ENCODE results near the gene EGLN2. TPM values are rescaled to one million over a fixed set of nuclear protein-coding genes. Genes with fewer than 3 reads are reported as not detected.
"Not testable (repeated sequence)": the region's sequence is repeated elsewhere in the genome, so short reads cannot be mapped to it uniquely, and the experiment has no call there.

EGLN2 gene
- total RNA-seq, 1 donor from 2014 or later, result 65.5 TPM

DNA sequence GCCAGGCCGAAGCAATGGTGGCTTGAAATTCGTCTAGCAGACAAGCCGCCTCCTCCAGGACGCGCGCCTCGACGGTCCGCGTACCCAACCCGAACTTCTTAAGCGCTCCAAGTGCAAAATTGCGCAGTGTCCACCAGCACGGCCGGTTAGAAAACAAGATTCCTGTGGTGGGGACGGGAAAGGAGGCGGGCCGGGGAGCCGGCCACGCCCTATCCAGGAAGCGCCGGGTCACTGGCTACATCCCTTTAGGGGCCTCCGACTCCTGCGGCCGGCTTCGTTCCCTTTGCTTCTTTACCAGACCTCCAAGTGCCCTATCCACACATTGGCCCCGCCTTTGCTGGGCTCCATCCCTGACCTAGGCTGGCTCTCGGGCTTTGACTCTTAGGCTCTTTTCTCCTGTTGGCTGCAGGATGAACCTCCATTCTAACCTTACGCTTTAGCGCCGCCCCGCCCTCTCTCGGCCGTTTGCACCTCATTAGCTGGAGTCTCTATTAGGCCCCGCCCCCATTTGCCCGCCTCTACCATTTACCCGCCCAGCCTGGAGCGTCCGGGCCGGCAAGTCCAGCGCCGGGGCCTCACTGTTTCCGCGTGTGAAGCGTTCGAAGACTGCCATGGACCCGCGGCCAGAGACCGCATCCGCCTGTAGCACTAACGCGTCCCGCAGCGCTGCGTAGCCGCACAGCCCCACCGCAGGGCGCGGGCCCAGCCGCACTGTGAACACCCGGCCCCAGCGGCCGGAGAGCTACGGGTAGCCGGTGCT, 11.8 kb downstream of the EGLN2 start:
- intact Hi-C loops (cut with micrococcal nuclease), result not testable (repeated sequence)
- ATAC-seq, result peak; percentile 89

DNA sequence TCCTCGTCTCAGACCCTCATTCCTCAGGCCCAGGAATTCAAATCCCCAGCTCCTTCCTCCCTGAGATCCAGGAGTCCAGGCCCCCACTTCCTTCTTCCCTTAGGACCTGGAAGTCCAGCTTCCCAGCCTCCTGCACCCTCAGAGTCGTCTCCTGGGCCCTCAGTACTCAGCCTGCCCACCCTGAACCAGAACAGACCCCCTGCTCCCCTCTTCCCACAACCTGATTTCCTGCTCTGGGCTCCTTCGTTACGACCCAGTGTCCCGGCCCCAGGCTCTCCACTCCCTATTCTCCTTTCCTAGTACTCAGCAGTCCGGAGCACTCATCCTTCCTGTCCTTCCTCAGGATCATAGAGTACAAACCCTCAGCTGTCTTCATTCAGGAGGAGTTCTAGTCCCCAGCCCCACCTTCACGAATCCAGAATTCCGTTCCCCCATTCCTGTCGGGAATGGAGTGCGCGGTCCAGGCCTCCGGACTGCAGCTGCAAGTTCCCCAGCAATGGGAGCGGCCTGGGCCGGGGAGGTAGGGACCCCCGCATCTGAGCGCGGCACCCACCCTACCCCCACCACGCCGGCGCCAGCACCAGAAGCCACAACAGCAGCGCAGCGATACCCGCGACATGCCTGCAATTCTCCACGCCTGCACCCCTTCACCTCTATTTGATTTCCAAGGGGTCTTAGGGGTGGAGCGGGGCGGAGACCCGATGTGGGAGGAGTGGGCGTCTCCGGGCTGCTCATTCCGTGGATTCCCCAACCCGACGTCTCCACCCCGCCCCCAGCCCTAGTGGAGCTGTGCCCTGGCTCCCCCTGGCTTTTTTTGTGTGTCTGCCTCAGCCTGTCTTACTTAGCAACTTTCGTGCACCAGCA, 12.7 kb downstream of the EGLN2 start:
- ATAC-seq (no peak), DNase-seq (peak; percentile 38)
- intact Hi-C loops (cut with micrococcal nuclease), result no loop called here

More for the DNA sequence above, 11.8 kb downstream of the EGLN2 start:
- DNase-seq, result peak; percentile 91

DNA sequence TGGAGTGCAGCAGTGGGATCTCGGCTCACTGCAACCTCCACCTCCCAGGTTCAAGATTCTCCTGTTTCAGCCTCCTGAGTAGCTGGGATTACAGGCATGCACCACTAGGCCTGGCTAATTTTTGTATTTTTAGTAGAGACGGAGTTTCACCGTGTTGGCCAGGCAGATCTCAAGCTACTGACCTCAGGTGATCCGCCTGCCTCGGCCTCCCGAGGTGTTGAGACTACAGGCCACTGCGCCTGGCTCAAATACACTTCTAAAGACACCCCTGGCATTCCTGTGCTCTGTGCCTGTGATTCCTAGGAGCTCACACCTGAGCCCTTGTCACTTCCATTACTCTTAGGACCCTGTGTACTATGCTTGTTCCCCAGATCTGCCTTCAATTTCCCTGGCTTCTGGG, 13.6 kb downstream of the EGLN2 start:
- DNase-seq; intact Hi-C loops (cut with micrococcal nuclease); ATAC-seq: not testable (repeated sequence)

DNA sequence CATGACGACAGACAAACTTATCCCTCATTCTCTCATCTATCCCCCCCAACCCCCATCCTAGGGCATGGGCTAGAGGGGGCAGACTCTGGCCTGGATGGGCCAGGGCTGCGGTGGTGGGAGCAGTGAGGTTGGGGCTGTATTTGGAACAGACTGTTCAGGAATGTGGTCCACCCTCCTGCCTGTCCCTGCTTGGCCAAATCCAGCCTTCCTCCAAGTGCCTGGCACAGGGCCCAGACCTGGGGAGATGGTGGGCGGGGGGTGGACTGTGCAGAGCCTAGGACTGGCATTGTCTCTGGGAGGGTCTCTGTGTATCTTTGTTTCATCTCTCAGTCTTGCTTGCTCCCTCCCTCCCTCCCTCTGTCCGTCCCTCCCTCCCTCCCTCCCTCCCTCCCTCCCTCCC, 14.2 kb downstream of the EGLN2 start:
- intact Hi-C loops (cut with micrococcal nuclease), result no loop called here
- DNase-seq, result peak; percentile 61
- ATAC-seq, result no peak

GRCh38 chr19:40815223-40815622, 16.2 kb downstream of the EGLN2 start:
- intact Hi-C loops (cut with micrococcal nuclease), result no loop called here
- DNase-seq, result no peak
- ATAC-seq, result no peak

DNA sequence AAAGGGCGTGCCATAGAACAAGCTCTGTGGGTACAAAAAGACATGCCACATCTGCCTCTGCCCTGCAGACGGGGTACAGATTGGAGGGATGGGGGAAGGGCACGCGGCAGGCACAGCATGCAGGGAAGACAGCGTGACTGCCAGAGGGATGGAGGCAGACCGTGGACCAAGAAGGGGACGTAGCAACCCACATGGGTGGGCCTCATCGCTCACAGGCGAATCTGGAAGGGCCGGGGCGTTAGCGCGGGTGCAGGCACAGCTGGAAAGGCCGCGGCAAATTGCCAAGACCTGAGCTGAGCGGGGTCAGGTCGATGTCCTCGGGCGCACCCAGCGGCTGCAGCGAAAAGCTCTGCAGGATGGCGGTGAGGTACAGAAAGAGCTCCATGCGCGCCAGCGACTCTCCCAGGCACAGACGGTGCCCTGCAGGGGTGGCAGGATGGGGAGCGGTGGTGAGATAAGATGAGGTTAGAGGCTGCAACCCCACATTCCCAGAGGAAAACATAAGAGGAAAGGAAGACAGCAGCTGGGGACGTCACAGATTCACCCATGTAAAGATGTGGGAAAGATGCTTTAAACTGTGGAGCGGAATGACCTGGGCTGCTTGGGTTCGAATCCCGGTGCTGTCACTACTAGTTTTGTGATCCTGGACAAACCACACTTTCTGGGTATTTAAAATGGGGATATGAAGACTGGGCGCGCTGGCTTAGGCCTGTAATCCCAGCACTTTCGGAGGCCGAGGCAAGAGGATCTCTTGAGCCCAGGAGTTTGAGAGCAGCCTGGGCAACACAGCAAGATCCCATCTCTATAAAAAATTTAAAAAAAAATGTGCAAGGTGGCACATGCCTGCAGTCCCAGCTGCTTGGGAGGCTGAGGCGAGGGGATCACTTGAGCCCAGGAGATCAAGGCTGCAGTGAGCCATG, 19.7 kb downstream of the EGLN2 start:
- DNase-seq (peak; percentile 90), ATAC-seq (peak; percentile 87)
- intact Hi-C loops (cut with micrococcal nuclease), result not testable (repeated sequence)

- ATAC-seq, result peak; percentile 33
- DNase-seq, result peak; percentile 55
- intact Hi-C loops (cut with micrococcal nuclease), result not testable (repeated sequence)
These were observed 20.7 kb downstream of the EGLN2 start for GRCh38 chr19:40819479-40820234.

- intact Hi-C loops (cut with micrococcal nuclease), result no loop called here
- no peak for DNase-seq
- ATAC-seq, result no peak
These were observed 23.2 kb downstream of the EGLN2 start for GRCh38 chr19:40822161-40822560.

DNA sequence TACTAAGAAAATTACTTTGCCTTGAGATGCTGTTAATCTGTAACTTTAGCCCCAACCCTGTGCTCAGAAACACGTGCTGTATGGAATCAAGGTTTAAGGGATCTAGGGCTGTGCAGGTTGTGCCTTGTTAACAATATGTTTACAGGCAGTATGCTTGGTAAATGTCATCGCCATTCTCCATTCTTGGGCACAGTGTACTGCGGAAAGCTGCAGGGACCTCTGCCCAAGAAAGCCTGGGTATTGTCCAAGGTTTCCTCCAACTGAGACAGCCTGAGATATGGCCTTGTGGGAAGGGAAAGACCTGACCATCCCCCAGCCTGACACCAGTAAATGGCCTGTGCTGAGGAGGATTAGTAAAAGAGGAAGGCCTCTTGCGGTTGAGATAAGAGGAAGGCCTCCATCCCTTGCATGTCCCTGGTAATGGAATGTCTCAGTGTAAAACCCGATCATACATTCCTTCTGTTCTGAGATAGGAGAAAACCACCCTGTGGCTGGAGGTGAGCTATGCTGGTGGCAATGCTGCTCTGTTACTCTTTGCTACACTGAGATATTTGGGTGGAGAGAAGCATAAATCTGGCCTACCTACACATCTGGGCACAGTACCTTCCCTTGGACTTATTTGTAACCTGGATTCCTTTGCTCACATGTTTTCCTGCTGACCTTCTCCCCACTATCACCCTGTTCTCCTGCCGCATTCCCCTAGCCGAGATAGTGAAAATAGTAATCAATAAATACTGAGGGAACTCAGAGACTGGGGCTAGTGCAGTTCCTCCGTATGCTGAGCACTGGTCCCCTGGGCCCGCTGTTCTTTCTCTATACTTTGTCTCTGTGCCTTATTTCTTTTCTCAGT, 23.9 kb downstream of the EGLN2 start:
- DNase-seq; intact Hi-C loops (cut with micrococcal nuclease): not testable (repeated sequence)
- peak; percentile 14 for ATAC-seq

GRCh38 chr19:40824916-40825315, 25.9 kb downstream of the EGLN2 start:
- intact Hi-C loops (cut with micrococcal nuclease); ATAC-seq; DNase-seq: not testable (repeated sequence)

- intact Hi-C loops (cut with micrococcal nuclease); DNase-seq; ATAC-seq: not testable (repeated sequence)
These were observed 26.6 kb downstream of the EGLN2 start for GRCh38 chr19:40825460-40826095.

DNA sequence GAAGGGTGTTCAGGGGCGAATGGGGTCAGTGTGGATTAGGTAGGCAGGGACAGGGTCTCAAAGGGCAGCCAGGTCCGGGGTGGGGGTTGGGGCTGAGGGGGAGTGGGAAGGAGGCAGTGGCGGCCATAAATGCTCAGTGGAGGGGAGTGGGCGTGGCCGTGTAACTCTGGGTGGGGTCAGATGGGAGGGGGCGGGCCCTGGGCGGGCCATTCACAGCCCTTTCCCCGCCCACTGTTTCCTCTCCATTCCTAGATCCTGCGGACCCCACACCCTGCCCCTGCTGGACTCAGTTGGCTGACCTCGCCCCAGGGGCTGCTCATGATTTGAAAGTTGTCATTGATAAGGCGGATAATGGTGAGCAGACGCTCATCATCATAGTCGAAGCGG, 27.3 kb downstream of the EGLN2 start:
- intact Hi-C loops (cut with micrococcal nuclease); ATAC-seq; DNase-seq: not testable (repeated sequence)

- DNase-seq; ATAC-seq; intact Hi-C loops (cut with micrococcal nuclease): not testable (repeated sequence)
These were observed 27.9 kb downstream of the EGLN2 start for GRCh38 chr19:40826699-40827385.

GRCh38 chr19:40827386-40828247, 28.6 kb downstream of the EGLN2 start:
- ATAC-seq (no peak), DNase-seq (no peak)
- intact Hi-C loops (cut with micrococcal nuclease), result no loop called here

DNA sequence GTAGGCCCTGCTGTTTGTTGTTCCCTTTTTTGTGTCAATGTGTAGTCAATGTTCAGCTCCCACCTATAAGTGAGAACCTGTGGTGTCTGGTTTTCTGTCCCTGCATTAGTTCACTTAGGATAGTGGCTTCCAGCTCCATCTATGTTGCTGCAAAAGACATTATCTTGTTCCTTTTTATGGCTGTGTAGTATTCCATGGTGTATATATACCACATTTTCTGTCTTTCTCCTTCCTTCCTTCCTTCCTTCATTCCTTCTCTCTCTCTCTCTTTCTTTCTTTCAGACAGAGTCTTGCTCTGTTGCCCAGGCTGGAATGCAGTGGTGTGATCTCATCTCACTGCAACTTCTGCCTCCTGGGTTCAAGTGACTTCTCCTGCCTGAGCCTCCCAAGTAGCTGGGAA, 30.2 kb downstream of the EGLN2 start:
- intact Hi-C loops (cut with micrococcal nuclease), result no loop called here
- DNase-seq (no peak), ATAC-seq (no peak)

DNA sequence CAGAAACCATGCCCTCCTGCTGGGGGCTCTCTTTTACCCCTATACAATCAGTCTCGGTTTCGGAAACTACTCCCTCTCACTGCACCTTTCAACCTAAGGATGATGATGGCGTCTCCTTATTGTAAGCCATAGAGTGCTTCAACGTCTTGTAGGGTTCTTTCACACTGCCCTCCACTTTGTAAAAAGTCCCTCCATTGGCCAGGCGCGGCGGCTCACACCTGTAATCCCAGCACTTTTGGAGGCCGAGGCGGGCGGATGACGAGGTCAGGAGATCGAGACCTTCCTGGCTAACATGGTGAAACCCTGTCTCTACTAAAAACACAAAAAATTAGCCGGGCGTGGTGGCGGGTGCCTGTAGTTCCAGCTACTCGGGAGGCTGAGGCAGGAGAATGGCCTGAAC, 31.8 kb downstream of the EGLN2 start:
- intact Hi-C loops (cut with micrococcal nuclease); DNase-seq; ATAC-seq: not testable (repeated sequence)

Data from left ventricle myocardium superior (tissue), 1 donor.